HG02938 (cell line): Measurements from ENCODE around the gene CACNA2D3.

ENCODE experiments used
- ATAC-seq: cut with Tn5 transposase; IDR thresholded peaks from one replicate; pipeline ENCODE4 v1.9.1; 2021; ENCODE audit warnings: mild to moderate bottlenecking, moderate library complexity; ENCODE audit not compliant: unreplicated experiment

Gene CACNA2D3

GRCh38 chr3:54168451-54168850 is 46.1 kb downstream of the CACNA2D3 start:
- no peak for ATAC-seq

- no peak for ATAC-seq
Measured at GRCh38 chr3:54169524-54169923, 47.2 kb downstream of the CACNA2D3 start.

- ATAC-seq = no peak
Measured at GRCh38 chr3:54171509-54171908, 49.2 kb downstream of the CACNA2D3 start.

GRCh38 chr3:54171951-54172350 is 49.6 kb downstream of the CACNA2D3 start:
- ATAC-seq = no peak

- no peak for ATAC-seq
Measured at GRCh38 chr3:54173371-54173770, 51.0 kb downstream of the CACNA2D3 start.

- ATAC-seq = no peak
Measured at GRCh38 chr3:54176106-54176505, 53.8 kb downstream of the CACNA2D3 start.

- ATAC-seq = no peak
Measured at GRCh38 chr3:54177816-54178215, 55.5 kb downstream of the CACNA2D3 start.

GRCh38 chr3:54178376-54178775 is 56.0 kb downstream of the CACNA2D3 start:
- no peak for ATAC-seq

GRCh38 chr3:54180921-54181320 is 58.6 kb downstream of the CACNA2D3 start:
- no peak for ATAC-seq

- no peak for ATAC-seq
Measured at GRCh38 chr3:54182242-54182641, 59.9 kb downstream of the CACNA2D3 start.

GRCh38 chr3:54185740-54186139 is 63.4 kb downstream of the CACNA2D3 start:
- ATAC-seq = no peak

- no peak for ATAC-seq
Measured at GRCh38 chr3:54188176-54188791, 65.9 kb downstream of the CACNA2D3 start.

GRCh38 chr3:54191220-54191619 is 68.9 kb downstream of the CACNA2D3 start:
- no peak for ATAC-seq

GRCh38 chr3:54192026-54192425 is 69.7 kb downstream of the CACNA2D3 start:
- no peak for ATAC-seq

- ATAC-seq = no peak
Measured at GRCh38 chr3:54193093-54193492, 70.7 kb downstream of the CACNA2D3 start.

- no peak for ATAC-seq
Measured at GRCh38 chr3:54196360-54196991, 74.1 kb downstream of the CACNA2D3 start.

- no peak for ATAC-seq
Measured at GRCh38 chr3:54197509-54197908, 75.2 kb downstream of the CACNA2D3 start.

- no peak for ATAC-seq
Measured at GRCh38 chr3:54198556-54198955, 76.2 kb downstream of the CACNA2D3 start.

GRCh38 chr3:54202054-54202453 is 79.7 kb downstream of the CACNA2D3 start:
- ATAC-seq = no peak

GRCh38 chr3:54202651-54203248 is 80.4 kb downstream of the CACNA2D3 start:
- no peak for ATAC-seq

GRCh38 chr3:54206874-54207273 is 84.5 kb downstream of the CACNA2D3 start:
- no peak for ATAC-seq

- ATAC-seq = no peak
Measured at GRCh38 chr3:54211097-54211496, 88.7 kb downstream of the CACNA2D3 start.
